Erythroblast (primary cell): Measurements from ENCODE around the gene LAMA4.

Experiments
- DNase-seq, 2 experiments: peaks; one replicate each; lab custom pipeline; 2025; lab: John Stamatoyannopoulos, UW
- GATA1 ChIP-seq: IDR thresholded peaks from 2 replicates; pipeline ENCODE4 v1.6.1; 2011; ENCODE audit warnings: low read depth, mild to moderate bottlenecking, control low read depth, low read length, moderate library complexity
- POLR2A ChIP-seq: IDR thresholded peaks from 2 replicates; pipeline ENCODE4 v1.6.1; 2011; ENCODE audit warnings: mild to moderate bottlenecking, low read length

LAMA4 gene, protein sequence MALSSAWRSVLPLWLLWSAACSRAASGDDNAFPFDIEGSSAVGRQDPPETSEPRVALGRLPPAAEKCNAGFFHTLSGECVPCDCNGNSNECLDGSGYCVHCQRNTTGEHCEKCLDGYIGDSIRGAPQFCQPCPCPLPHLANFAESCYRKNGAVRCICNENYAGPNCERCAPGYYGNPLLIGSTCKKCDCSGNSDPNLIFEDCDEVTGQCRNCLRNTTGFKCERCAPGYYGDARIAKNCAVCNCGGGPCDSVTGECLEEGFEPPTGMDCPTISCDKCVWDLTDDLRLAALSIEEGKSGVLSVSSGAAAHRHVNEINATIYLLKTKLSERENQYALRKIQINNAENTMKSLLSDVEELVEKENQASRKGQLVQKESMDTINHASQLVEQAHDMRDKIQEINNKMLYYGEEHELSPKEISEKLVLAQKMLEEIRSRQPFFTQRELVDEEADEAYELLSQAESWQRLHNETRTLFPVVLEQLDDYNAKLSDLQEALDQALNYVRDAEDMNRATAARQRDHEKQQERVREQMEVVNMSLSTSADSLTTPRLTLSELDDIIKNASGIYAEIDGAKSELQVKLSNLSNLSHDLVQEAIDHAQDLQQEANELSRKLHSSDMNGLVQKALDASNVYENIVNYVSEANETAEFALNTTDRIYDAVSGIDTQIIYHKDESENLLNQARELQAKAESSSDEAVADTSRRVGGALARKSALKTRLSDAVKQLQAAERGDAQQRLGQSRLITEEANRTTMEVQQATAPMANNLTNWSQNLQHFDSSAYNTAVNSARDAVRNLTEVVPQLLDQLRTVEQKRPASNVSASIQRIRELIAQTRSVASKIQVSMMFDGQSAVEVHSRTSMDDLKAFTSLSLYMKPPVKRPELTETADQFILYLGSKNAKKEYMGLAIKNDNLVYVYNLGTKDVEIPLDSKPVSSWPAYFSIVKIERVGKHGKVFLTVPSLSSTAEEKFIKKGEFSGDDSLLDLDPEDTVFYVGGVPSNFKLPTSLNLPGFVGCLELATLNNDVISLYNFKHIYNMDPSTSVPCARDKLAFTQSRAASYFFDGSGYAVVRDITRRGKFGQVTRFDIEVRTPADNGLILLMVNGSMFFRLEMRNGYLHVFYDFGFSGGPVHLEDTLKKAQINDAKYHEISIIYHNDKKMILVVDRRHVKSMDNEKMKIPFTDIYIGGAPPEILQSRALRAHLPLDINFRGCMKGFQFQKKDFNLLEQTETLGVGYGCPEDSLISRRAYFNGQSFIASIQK (N-terminal part only)

DNA sequence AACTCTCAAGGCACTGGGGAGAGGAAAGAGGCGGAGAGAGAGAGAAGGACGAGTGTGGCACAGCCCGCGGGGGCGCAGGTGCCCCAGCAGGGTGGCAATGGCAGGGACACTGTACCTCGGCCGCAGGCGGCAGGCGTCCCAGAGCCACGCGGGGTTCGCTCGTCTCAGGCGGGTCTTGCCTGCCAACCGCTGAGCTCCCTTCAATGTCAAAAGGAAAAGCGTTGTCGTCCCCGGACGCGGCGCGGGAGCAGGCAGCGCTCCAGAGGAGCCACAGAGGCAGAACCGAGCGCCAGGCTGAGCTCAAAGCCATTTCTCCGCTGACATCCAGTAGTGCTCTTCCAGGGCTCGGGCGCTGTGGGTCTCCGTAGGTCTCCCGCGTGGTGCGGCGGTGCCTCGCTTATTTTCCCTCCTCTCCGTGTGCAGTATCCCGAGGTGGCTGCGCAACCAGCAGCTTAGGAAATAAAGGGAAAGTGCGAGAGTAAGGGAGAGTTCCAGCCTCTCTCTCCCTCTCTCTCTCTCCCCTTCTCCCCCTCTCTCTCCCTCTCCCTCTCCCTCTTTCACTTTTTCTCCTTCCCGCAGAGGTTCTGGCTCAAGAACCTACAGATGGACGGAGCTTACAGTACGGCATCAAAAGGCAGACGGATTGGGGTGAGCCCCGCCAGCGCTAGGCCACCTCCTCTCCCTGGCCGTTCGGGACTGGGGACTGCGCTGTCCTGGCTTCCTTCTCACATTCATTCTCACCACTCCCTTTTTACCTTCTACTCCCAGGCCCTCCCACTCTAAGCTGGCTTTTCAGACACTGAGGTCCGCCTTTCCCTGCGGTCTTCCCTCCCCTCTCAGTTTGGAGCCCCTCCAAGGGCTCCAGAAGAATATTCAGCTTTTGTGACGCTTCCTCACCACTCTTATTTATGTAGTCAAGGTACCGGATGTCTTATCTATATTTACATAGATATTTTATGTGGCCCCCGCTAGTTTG is at the start of gene LAMA4:
LAMA4 (minus strand) TSS at position 727 of the 976 bp plus-strand sequence; CDS start at position 310, 417 bp downstream.
- DNase-seq = no peak
- TF ChIP-seq GATA1 (no peak), POLR2A (no peak)

DNA sequence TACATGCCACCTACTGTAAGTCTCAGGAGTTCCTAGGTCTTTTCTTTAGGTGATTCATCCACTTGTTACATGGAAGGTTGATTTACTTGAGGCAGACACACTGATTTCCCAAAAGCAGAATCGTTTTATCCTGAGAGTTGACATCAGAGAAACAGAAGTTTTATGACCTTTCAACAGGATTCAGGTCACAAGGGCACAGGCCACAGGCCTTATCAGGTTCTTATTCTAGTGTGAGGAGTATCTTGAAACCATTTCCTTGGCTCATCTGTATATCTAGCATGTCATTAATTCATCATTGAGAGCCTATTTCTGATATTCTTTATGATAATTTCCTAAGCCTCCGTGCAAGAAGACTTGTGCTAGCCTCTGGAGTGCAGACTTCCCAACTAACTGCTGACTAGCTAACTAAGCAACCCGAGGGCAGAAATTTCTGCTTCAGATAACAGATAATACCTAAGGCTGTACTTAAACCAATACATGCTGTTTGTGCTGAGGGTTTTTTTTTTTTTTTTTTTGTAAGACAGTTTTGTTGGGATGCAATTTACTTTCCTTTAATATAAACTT is 47.9 kb upstream of the LAMA4 start:
- DNase-seq = no peak
- TF ChIP-seq POLR2A (no peak), GATA1 (no peak)

GRCh38 chr6:112300896-112301295 is 46.5 kb upstream of the LAMA4 start:
- no peak for DNase-seq
- TF ChIP-seq POLR2A = no peak
- TF ChIP-seq GATA1 = no peak

DNA sequence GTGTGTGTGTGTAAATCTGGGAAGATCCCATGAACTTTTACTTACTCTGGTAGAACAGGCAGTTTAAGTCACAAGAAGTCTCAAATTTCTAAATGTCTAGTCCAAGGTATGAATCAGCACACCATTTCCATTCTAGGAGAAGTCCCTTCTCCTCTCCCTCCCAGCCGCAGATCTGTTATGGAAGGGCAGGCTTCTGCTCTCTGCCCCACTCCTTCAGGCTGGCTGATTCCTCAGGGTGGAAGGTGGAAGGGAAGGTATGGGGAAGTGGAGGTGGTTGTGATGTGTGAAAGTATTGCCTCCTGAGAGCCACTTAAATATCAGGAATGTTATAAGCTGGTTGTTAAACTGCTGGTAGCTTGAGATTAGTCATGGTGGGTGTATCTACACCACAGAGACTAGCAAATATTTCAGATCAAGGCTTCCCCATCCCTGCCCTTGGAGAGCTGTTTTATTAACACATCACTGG is 44.5 kb upstream of the LAMA4 start:
- TF ChIP-seq GATA1 (no peak), POLR2A (no peak)
- no peak for DNase-seq

- TF ChIP-seq POLR2A (no peak), GATA1 (no peak)
- DNase-seq = no peak
Observed at GRCh38 chr6:112298021-112298745, 43.8 kb upstream of the LAMA4 start.

- no peak for DNase-seq
- TF ChIP-seq POLR2A (no peak), GATA1 (no peak)
Observed at GRCh38 chr6:112296694-112297093, 42.3 kb upstream of the LAMA4 start.

GRCh38 chr6:112296122-112296521 is 41.8 kb upstream of the LAMA4 start:
- no peak for TF ChIP-seq GATA1
- TF ChIP-seq POLR2A = no peak
- peak in 1 of 2 experiments; percentile 5 for DNase-seq

- TF ChIP-seq GATA1 = no peak
- DNase-seq = no peak
Observed at GRCh38 chr6:112291161-112291762, 36.9 kb upstream of the LAMA4 start.

DNA sequence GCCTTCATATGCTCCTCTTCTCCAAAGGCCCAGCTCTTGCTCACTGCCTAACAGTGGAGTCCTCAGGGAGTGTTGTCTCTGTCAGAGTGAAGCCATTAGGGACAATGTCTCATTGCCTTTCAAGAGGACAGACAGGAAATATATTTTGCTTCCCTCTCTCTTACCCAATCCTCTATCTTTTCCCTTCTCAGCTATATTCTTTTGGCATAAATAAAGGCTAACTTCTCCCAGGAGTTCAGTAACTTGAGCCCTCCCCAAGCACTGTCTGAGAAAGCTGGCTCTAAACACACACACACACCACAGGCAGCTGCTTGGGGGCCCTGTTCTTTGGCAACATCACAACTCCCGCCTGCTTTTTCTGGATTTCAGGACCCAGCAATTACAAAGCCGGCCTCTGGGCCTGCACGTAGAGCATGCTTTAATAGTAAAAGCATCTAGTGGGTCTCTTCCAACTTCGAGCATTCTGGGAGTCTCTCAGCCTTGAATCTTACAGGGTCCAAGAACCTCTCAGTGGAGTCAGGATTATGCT is 34.7 kb upstream of the LAMA4 start:
- TF ChIP-seq GATA1 (no peak), POLR2A (no peak)
- DNase-seq = no peak

DNA sequence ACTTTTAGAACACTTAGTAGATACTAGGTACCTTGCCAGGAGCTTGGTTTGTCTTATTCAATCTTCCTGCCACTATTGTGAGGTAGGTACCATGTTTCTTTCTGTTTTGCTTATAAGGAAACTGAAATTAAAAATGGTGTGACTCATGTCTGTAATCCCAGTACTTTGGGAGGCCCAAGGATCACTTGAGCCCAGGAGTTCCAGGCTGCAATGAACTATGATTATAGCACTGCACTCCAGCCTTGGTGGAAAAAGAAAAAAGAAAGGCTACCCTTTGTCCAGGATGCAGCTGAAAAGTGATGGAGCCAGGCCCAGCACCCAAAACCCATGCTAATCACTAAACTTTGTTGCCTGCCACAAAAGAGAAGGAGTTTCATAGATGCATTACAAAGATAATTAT is 34.1 kb upstream of the LAMA4 start:
- DNase-seq = no peak
- TF ChIP-seq POLR2A = no peak

DNA sequence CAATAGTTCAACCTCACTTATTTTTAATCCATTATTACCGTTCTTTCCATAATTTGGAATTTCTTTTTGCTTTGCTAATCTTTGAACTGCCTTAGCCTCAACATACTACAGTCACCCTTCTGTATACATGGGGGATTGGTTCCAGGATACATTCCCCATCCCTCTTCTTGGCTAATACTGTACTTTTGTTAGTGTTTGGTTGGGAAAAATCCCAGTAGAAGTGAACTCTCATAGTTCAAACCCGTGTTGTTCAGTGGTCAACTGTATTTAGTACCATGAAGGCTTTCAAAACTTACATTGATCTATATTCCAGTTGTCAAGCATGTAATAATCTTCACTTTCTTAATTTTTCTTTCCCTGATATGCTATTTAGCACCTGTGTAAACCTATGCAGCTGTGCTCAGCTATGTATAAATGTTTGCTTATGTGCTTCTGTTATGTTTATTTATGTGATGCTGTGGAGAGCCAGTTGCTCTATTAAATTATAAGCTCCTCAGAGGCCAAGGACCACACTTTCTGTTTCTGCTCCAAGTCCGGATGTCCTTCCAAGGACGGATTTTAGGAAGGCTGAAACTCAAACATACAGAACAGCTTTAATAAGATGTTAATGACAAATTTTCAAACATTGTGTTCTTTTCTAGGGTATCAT is 33.3 kb upstream of the LAMA4 start:
- no peak for TF ChIP-seq GATA1
- TF ChIP-seq POLR2A = no peak
- no peak for DNase-seq
